HG03095 (cell line): Measurements from ENCODE around the gene OR7A17.

Experiments
- ATAC-seq: cut with Tn5 transposase; IDR thresholded peaks from one replicate; pipeline ENCODE4 v1.9.1; 2021; ENCODE audit warnings: moderate library complexity; ENCODE audit not compliant: unreplicated experiment

OR7A17 gene

DNA sequence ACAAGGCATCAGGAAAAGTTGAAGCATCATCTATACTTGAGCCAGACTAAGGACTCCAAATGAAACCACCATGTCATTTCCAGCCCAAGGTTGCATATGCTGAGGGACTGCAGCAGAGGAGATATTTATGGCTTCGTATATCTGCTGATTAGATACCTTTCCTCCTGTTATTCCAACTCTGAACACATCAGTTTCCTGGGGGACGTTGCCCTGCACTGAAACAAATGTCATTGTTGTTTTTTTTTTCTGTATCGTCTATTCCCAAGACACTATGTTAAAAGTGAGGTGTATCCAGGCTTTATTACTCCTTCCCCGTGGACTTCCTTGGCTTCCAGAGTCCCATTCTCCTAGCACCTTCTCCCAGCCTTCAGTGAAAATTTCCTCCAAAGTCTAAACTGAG lies at the start of gene OR7A17:
OR7A17 (minus strand) TSS at position 101 of the 400 bp plus-strand sequence. CDS start 4,777 bp downstream, outside the sequence.
- no peak for ATAC-seq

DNA sequence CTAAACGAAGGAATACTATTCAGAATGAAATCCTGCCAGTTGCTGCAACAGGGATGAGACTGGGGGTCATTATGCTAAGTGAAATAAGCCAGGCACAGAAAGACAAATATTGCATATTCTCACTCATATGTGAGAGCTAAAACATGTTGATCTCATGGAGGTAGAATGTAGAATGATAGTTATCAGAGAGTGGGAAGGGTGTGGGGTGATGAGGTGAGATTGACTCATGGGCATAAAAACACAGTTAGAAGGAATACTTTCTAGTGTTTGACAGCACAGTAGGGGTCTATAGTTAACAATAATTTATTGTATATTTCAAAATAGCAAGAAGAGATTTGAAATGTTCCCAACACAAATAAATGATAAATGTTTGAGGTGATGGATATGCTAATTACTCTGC lies 47.6 kb upstream of the OR7A17 start:
- ATAC-seq, result no peak

- no peak for ATAC-seq
These were observed 30.9 kb upstream of the OR7A17 start for GRCh38 chr19:14916848-14917247.

GRCh38 chr19:14915116-14915515 lies 29.2 kb upstream of the OR7A17 start:
- no peak for ATAC-seq

GRCh38 chr19:14906711-14907110 lies 20.8 kb upstream of the OR7A17 start:
- no peak for ATAC-seq

DNA sequence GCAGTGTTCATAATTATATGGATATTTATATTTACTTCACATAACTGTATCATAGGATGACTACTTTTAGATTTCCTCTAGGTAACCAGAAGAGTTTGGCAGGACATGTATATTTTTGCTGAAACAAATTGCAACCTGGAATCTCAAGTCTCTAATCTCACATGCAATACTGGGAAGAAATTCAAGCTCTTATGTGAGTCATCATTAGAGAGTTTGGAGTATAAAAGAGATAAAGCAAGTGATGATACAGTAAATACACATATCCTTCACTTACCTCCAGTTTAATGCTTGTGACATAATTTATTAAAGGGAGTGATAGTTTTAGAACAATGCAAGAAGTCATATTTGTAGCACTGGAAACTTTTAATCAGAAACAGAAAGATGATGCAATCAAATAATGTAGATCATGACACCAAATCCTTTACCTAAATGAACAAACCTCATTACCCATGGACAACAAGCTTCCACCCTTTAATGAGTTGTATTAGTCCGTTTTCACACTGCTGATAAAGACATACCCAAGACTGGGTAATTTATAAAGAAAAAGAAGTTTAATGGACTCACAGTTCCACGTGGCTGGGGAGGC lies 15.8 kb upstream of the OR7A17 start:
- ATAC-seq, result no peak

GRCh38 chr19:14890643-14891379 lies 4.9 kb upstream of the OR7A17 start:
- ATAC-seq, result no peak

GRCh38 chr19:14889994-14890642 lies 4.2 kb upstream of the OR7A17 start:
- ATAC-seq, result no peak

- no peak for ATAC-seq
These were observed 14.2 kb downstream of the OR7A17 start for GRCh38 chr19:14871619-14872230.

DNA sequence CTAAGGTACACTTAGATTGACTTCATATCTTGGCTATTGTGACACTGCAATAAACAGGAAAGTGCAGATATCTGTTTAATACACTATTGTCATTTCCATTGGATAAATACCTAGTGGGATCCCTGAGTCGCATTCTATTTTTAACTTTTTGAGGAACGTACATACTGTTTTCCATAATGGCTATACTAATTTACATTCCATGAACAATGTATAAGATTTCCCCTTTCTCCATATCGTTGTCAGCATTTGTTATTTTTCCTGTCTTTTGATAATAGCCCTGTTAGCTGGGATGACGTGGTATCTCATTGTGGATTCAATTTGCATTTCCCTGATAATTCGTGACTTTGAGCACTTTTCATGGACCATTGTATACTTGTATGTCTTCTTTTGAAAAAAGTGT lies 17.4 kb downstream of the OR7A17 start:
- ATAC-seq, result no peak

- no peak for ATAC-seq
These were observed 37.1 kb downstream of the OR7A17 start, which contains the start of gene OR7A10 for GRCh38 chr19:14848822-14849221. OR7A10 (minus strand) TSS chr19:14848922; CDS start chr19:14841877, 7,045 bp downstream.

GRCh38 chr19:14843578-14843977 lies 42.4 kb downstream of the OR7A17 start:
- no peak for ATAC-seq

DNA sequence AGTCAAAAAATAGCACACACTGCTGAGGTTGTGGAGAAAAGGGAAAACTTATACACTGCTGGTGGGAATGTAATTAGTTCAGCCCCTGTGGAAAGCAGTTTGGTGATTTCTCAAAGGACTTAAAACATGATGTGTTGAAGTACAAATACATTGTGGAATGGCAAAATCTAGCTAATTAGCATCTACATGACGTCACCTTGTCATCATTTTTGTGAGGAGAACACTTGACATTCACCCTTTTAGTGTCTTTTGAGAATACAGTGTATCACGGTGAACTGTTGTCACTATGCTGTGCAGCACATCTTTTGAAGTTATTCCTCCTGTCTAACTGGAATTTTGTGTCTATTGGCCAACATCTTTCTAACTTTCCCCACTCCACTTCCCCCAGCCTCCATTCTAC lies 42.8 kb downstream of the OR7A17 start:
- ATAC-seq, result no peak

DNA sequence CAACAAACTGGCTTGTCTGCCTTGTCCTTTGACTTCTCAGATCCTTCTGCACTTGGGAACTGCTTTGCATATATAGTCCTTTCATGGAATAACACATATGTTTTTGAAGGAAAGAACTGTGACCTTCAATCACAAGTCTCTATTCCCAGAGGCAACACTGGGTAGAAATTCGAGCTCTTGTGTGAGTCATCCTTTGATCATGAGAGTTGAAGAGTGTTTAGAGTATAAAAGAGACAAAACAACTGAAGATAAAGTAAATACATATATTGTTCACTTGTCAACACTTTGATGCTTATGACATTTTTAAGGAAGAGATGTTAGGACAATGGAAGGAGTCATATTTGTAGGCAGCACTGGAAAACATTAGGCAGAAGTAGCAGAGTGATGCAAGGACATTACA lies 45.7 kb downstream of the OR7A17 start:
- ATAC-seq, result no peak

GRCh38 chr19:14837391-14837790 lies 48.5 kb downstream of the OR7A17 start:
- ATAC-seq, result no peak

DNA sequence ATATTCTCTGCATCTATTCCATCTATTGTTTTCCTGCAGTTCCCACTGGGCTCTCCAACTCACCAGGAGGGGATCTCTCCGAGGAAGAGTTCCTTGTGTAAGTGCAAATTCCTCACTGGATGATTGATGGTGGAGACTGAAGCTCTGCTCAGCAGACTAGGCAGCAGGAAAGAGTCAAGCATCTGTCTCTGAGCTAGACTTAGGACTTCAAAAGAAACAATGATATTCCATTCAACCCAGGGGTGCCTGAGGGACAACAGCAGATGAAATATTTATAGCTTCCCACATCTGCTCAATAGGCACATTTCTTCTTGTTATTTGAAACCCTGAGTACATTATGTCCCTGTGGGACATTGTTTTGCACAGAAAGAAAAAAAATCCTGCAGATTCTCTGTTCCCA lies 50.9 kb downstream of the OR7A17 start, which contains the start of the genes OR7A5 and OR7C1:
OR7A5 (minus strand) TSS at position 175 of the 400 bp plus-strand sequence. CDS start 6,944 bp downstream, outside the sequence.
OR7C1 (minus strand) TSS at position 175 of the 400 bp plus-strand sequence. CDS start 35,049 bp downstream, outside the sequence.
- ATAC-seq, result no peak

GRCh38 chr19:14830702-14831101 lies 55.2 kb downstream of the OR7A17 start:
- no peak for ATAC-seq
